Neural cell (in vitro differentiated cells): Measurements from ENCODE around the gene COL4A4. TPM values are rescaled to one million over a fixed set of nuclear protein-coding genes. Genes with fewer than 3 reads are reported as not detected.

Source experiments
- H2AFZ ChIP-seq: fragments of 200-600, 300-800 bp; sonication (generic), shearing (Covaris generic); 2 replicates; pipeline ENCODE4 v1.6.0; 2014; ENCODE audit warnings: low read depth, mild to moderate bottlenecking, antibody characterized with exemption, low read length, moderate library complexity
- H3F3A ChIP-seq: fragments of 200-600 bp; shearing (Covaris generic); 2 replicates; pipeline ENCODE4 v1.6.1; 2016; ENCODE audit warnings: mild to moderate bottlenecking, moderate library complexity, mixed read lengths, antibody characterized with exemption, low read length; ENCODE audit not compliant: insufficient read depth, poor library complexity, severe bottlenecking
- H3K27ac ChIP-seq: fragments of 200-600, 300-800 bp; sonication (generic), shearing (Covaris generic); 2 replicates; pipeline ENCODE4 v1.5.1; 2014; ENCODE audit warnings: mild to moderate bottlenecking, low read length, moderate library complexity
- H3K27me3 ChIP-seq: fragments of 300-800, 200-600 bp; sonication (generic), shearing (Covaris generic); 2 replicates; pipeline ENCODE4 v1.6.0; 2014; ENCODE audit warnings: mild to moderate bottlenecking, low read depth, low read length, moderate library complexity; ENCODE audit not compliant: insufficient read depth
- H3K36me3 ChIP-seq: fragments of 300-800, 200-600 bp; sonication (generic), shearing (Covaris generic); 2 replicates; pipeline ENCODE4 v1.5.1; 2014; ENCODE audit warnings: mild to moderate bottlenecking, antibody characterized with exemption, low read length, moderate library complexity; ENCODE audit not compliant: insufficient read depth
- H3K4me2 ChIP-seq: fragments of 300-800, 200-600 bp; sonication (generic), shearing (Covaris generic); 2 replicates; pipeline ENCODE4 v1.6.0; 2014; ENCODE audit warnings: mild to moderate bottlenecking, low read length
- H3K4me3 ChIP-seq: fragments of 300-800, 200-600 bp; sonication (generic), shearing (Covaris generic); 2 replicates; pipeline ENCODE4 v1.5.1; 2014; ENCODE audit warnings: mild to moderate bottlenecking, low read length, moderate library complexity
- H3K79me2 ChIP-seq: fragments of 200-600 bp; shearing (Covaris generic); replicated peaks from 2 replicates; pipeline ENCODE4 v1.6.0; 2014; ENCODE audit warnings: mild to moderate bottlenecking, low read length, moderate library complexity; ENCODE audit not compliant: insufficient read depth
- H3K9ac ChIP-seq: fragments of 300-800, 200-600 bp; sonication (generic), shearing (Covaris generic); 2 replicates; pipeline ENCODE4 v1.6.1; 2016; ENCODE audit warnings: mild to moderate bottlenecking, low read length, mixed read lengths
- H3K9me2 ChIP-seq: fragments of 200-600 bp; shearing (Covaris generic); 2 replicates; pipeline ENCODE4 v1.6.1; 2016; ENCODE audit warnings: mild to moderate bottlenecking, low read length, mixed read lengths; ENCODE audit not compliant: insufficient read depth
- H3K9me3 ChIP-seq: fragments of 200-600, 300-800 bp; sonication (generic), shearing (Covaris generic); 2 replicates; pipeline ENCODE4 v1.6.1; 2016; ENCODE audit warnings: mild to moderate bottlenecking, mixed run types, low read length, moderate library complexity, mixed read lengths
- H4K20me1 ChIP-seq: fragments of 200-600 bp; shearing (Covaris generic); 2 replicates; pipeline ENCODE4 v1.6.1; 2016; ENCODE audit warnings: mild to moderate bottlenecking, mixed run types; ENCODE audit not compliant: insufficient read depth
- EP300 ChIP-seq: fragments of 450-650 bp; conservative IDR thresholded peaks from 2 replicates; pipeline ENCODE4 v1.6.1; 2014; ENCODE audit warnings: antibody characterized with exemption, mild to moderate bottlenecking, moderate library complexity; ENCODE audit not compliant: poor library complexity, severe bottlenecking
- EZH2 ChIP-seq: fragments of 200-600, 300-800 bp; shearing (Covaris generic), sonication (generic); IDR thresholded peaks from 2 replicates; pipeline ENCODE4 v1.6.1; 2014; ENCODE audit warnings: antibody characterized with exemption, low read length, borderline replicate concordance, mild to moderate bottlenecking; ENCODE audit not compliant: insufficient read depth, poor library complexity, severe bottlenecking
- MXI1 ChIP-seq: fragments of 450-650 bp; conservative IDR thresholded peaks from 2 replicates; pipeline ENCODE4 v1.6.1; 2014; ENCODE audit warnings: antibody characterized with exemption, mild to moderate bottlenecking; ENCODE audit not compliant: poor library complexity, severe bottlenecking
- POLR2AphosphoS5 ChIP-seq: IDR thresholded peaks from 2 replicates; pipeline ENCODE4 v1.6.1; 2012
- RAD21 ChIP-seq: fragments of 450-650 bp; conservative IDR thresholded peaks from 2 replicates; pipeline ENCODE4 v1.6.1; 2014; ENCODE audit warnings: antibody characterized with exemption, mild to moderate bottlenecking, moderate library complexity
- SMC3 ChIP-seq: fragments of 450-650 bp; conservative IDR thresholded peaks from 2 replicates; pipeline ENCODE4 v1.6.1; 2014; ENCODE audit warnings: antibody characterized with exemption, mild to moderate bottlenecking, moderate library complexity; ENCODE audit not compliant: poor library complexity
- TAF1 ChIP-seq: IDR thresholded peaks from 2 replicates; pipeline ENCODE4 v1.6.1; 2012; ENCODE audit warnings: low read depth
- polyA plus RNA-seq: library from polyadenylated mRNA; depleted of rRNA; stranded (reverse); fragments of >200 nt; gene quantifications from 2 replicates; pipeline ENCODE4 v1.2.3, GENCODE V29; 2014
- TF ChIP-seq, protein P1 (sequence below): IDR thresholded peaks from 2 replicates; pipeline ENCODE4 v1.6.1; 2012; ENCODE audit warnings: borderline replicate concordance
- TF ChIP-seq, protein P2 (sequence below): fragments of 450-650 bp; IDR thresholded peaks from 2 replicates; pipeline ENCODE4 v1.5.1; 2014; ENCODE audit warnings: antibody characterized with exemption, mild to moderate bottlenecking, moderate library complexity; ENCODE audit not compliant: poor library complexity, severe bottlenecking

COL4A4 gene
- polyA plus RNA-seq, 1 donor from 2014 or later, result 0.35 TPM

DNA sequence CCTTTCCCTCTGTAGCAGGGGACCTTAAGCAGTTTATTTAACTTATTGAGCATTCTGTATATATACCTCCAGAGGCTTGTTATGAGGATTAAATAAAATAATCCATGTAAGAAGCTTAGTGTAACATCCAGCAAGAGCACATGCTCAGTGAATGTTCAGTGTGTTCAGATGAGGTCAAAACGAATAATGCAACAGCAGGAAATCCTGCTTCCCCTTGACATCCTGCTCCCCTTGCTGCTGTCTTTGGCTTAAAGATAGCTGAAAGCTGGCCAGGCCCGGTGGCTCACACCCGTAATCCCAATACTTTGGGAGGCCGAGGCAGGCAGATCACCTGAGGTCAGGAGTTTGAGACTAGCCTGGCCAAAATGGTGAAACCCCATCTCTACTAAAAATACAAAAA lies 68.7 kb downstream of the COL4A4 start:
- no peak overlapping the region for H2AFZ ChIP-seq
- no peaks in the 10 kb centered on the region for H3K27me3 ChIP-seq

DNA sequence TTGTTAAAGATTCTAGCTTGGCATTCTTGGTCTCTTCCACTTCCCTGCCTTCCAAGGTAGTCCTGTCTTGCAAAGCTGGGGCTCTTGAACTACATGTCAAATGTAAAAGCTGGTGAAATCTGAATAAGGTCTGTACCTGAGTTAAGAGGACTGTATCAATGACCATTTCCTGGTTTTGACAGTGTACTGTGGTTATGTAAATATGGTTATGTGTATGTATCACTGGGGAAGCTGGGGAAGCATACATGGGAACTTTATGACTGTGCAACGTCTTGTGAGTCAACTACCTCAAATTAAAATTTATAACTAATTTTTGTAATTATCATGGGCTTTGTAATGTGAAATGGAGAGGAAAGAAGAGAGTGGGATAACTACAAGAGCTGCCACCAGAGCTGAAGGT lies 81.7 kb downstream of the COL4A4 start:
- Histone ChIP-seq H3K27me3 (no peaks in the 10 kb centered on the region), H3K9me3 (no peaks in the 10 kb centered on the region), H3K9ac (no peak overlapping the region), H3K4me2 (no peak overlapping the region), H3K79me2 (no peaks in the 10 kb centered on the region), H3F3A (no peaks in the 10 kb centered on the region), H3K4me3 (no peak overlapping the region), H3K9me2 (no peaks in the 10 kb centered on the region), H2AFZ (no peak overlapping the region), H4K20me1 (no peaks in the 10 kb centered on the region), H3K27ac (no peak overlapping the region), H3K36me3 (no peaks in the 10 kb centered on the region)
- TF ChIP-seq, protein P1, sequence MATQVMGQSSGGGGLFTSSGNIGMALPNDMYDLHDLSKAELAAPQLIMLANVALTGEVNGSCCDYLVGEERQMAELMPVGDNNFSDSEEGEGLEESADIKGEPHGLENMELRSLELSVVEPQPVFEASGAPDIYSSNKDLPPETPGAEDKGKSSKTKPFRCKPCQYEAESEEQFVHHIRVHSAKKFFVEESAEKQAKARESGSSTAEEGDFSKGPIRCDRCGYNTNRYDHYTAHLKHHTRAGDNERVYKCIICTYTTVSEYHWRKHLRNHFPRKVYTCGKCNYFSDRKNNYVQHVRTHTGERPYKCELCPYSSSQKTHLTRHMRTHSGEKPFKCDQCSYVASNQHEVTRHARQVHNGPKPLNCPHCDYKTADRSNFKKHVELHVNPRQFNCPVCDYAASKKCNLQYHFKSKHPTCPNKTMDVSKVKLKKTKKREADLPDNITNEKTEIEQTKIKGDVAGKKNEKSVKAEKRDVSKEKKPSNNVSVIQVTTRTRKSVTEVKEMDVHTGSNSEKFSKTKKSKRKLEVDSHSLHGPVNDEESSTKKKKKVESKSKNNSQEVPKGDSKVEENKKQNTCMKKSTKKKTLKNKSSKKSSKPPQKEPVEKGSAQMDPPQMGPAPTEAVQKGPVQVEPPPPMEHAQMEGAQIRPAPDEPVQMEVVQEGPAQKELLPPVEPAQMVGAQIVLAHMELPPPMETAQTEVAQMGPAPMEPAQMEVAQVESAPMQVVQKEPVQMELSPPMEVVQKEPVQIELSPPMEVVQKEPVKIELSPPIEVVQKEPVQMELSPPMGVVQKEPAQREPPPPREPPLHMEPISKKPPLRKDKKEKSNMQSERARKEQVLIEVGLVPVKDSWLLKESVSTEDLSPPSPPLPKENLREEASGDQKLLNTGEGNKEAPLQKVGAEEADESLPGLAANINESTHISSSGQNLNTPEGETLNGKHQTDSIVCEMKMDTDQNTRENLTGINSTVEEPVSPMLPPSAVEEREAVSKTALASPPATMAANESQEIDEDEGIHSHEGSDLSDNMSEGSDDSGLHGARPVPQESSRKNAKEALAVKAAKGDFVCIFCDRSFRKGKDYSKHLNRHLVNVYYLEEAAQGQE, result no peak
- TF ChIP-seq, protein P2, sequence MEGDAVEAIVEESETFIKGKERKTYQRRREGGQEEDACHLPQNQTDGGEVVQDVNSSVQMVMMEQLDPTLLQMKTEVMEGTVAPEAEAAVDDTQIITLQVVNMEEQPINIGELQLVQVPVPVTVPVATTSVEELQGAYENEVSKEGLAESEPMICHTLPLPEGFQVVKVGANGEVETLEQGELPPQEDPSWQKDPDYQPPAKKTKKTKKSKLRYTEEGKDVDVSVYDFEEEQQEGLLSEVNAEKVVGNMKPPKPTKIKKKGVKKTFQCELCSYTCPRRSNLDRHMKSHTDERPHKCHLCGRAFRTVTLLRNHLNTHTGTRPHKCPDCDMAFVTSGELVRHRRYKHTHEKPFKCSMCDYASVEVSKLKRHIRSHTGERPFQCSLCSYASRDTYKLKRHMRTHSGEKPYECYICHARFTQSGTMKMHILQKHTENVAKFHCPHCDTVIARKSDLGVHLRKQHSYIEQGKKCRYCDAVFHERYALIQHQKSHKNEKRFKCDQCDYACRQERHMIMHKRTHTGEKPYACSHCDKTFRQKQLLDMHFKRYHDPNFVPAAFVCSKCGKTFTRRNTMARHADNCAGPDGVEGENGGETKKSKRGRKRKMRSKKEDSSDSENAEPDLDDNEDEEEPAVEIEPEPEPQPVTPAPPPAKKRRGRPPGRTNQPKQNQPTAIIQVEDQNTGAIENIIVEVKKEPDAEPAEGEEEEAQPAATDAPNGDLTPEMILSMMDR, result no peak
- TF ChIP-seq EP300, result no peak
- no peak for TF ChIP-seq MXI1
- no peak for TF ChIP-seq RAD21
- no peak for TF ChIP-seq SMC3
- no peak for TF ChIP-seq TAF1
- no peak for TF ChIP-seq POLR2AphosphoS5

More for the DNA sequence above, 68.7 kb downstream of the COL4A4 start:
- H3K9me3 ChIP-seq, result no peaks in the 10 kb centered on the region
- no peak overlapping the region for H3K4me2 ChIP-seq
- H3K9me2 ChIP-seq, result no peaks in the 10 kb centered on the region
- H3K79me2 ChIP-seq, result no peaks in the 10 kb centered on the region
- H3K4me3 ChIP-seq, result no peak overlapping the region
- no peaks in the 10 kb centered on the region for H4K20me1 ChIP-seq
- H3K9ac ChIP-seq, result no peak overlapping the region
- TF ChIP-seq SMC3, result no peak
- no peak for TF ChIP-seq POLR2AphosphoS5
- TF ChIP-seq, protein P1, result no peak
- TF ChIP-seq EZH2, result no peak
- no peak for TF ChIP-seq EP300
- no peak for TF ChIP-seq MXI1
- TF ChIP-seq RAD21, result no peak
- TF ChIP-seq, protein P2, result no peak
- no peak for TF ChIP-seq TAF1
- no peaks in the 10 kb centered on the region for H3K36me3 ChIP-seq
- no peak overlapping the region for H3K27ac ChIP-seq
- H3F3A ChIP-seq, result peaks cover 3% of the 10 kb centered on the region
